ENCODE results near the gene RABGGTB.
"Not testable (repeated sequence)": the region's sequence is repeated elsewhere in the genome, so short reads cannot be mapped to it uniquely, and the experiment has no call there.

- TF ChIP-seq EZH2 (IDR thresholded peaks at IDR 0.05; ENCODE audit: low read depth, unreplicated experiment); CTCF (conservative IDR thresholded peaks at IDR 0.05; ENCODE audit: low read depth in 2 of 2); POLR2AphosphoS5 (IDR thresholded peaks at IDR 0.05; ENCODE audit: low read depth); REST (IDR thresholded peaks at IDR 0.05; ENCODE audit: unreplicated experiment); EZH2phosphoT487 (IDR thresholded peaks at IDR 0.05; ENCODE audit: unreplicated experiment); STAT1 (IDR thresholded peaks at IDR 0.05; ENCODE audit: unreplicated experiment); CREB1 (CRISPR knock-in tag; IDR thresholded peaks at IDR 0.05; ENCODE audit: low read depth); JUNB (IDR thresholded peaks at IDR 0.05; ENCODE audit: unreplicated experiment); ZNF462 (CRISPR knock-in tag; IDR thresholded peaks at IDR 0.05); ZNF114 (CRISPR knock-in tag; IDR thresholded peaks at IDR 0.05); ZNF331 (CRISPR knock-in tag; IDR thresholded peaks at IDR 0.05; ENCODE audit: low read depth): not testable (repeated sequence)
Measured at GRCh38 chr1:75758543-75758942, 27.5 kb upstream of the RABGGTB start.

All from GM23338 (cell line).